IPS-18c (cell line): Measurements from ENCODE around the gene DLGAP1.

ENCODE experiments used
- H3K4me3 ChIP-seq: 2 replicates; pipeline ENCODE4 v1.7.0; 2013; ENCODE audit warnings: low read depth, mild to moderate bottlenecking, low read length, moderate library complexity; ENCODE audit not compliant: insufficient read depth
- H3K9me3 ChIP-seq: one replicate; pipeline ENCODE4 v1.6.1; 2013; ENCODE audit warnings: mild to moderate bottlenecking, low read length, moderate library complexity; ENCODE audit not compliant: control insufficient read depth, insufficient read depth

DLGAP1 gene

GRCh38 chr18:3870914-3871313 is 584.2 kb downstream of the DLGAP1 start:
- Histone ChIP-seq H3K9me3 (no peaks in the 10 kb centered on the region), H3K4me3 (no peak overlapping the region)

- H3K4me3 ChIP-seq = no peak overlapping the region
- no peaks in the 10 kb centered on the region for H3K9me3 ChIP-seq
Measured at GRCh38 chr18:3869848-3870247, 585.3 kb downstream of the DLGAP1 start.

GRCh38 chr18:3867864-3868311 is 587.2 kb downstream of the DLGAP1 start:
- H3K9me3 ChIP-seq = no peaks in the 10 kb centered on the region

GRCh38 chr18:3867236-3867635 is 587.9 kb downstream of the DLGAP1 start:
- Histone ChIP-seq H3K4me3 (no peak overlapping the region), H3K9me3 (no peaks in the 10 kb centered on the region)

More at GRCh38 chr18:3867864-3868311, 587.2 kb downstream of the DLGAP1 start:
- no peak overlapping the region for H3K4me3 ChIP-seq

- peaks cover 3% of the 10 kb centered on the region for H3K9me3 ChIP-seq
Measured at GRCh38 chr18:3864669-3865298, 590.3 kb downstream of the DLGAP1 start.

GRCh38 chr18:3863593-3863992 is 591.5 kb downstream of the DLGAP1 start:
- Histone ChIP-seq H3K4me3 (no peak overlapping the region), H3K9me3 (peaks cover 3% of the 10 kb centered on the region)

More at GRCh38 chr18:3864669-3865298, 590.3 kb downstream of the DLGAP1 start:
- H3K4me3 ChIP-seq = no peak overlapping the region

GRCh38 chr18:3863006-3863405 is 592.1 kb downstream of the DLGAP1 start:
- H3K9me3 ChIP-seq = peaks cover 3% of the 10 kb centered on the region
- no peak overlapping the region for H3K4me3 ChIP-seq

GRCh38 chr18:3861495-3861894 is 593.6 kb downstream of the DLGAP1 start:
- peaks cover 3% of the 10 kb centered on the region for H3K9me3 ChIP-seq
- no peak overlapping the region for H3K4me3 ChIP-seq

- H3K9me3 ChIP-seq = peaks cover 3% of the 10 kb centered on the region
- H3K4me3 ChIP-seq = no peak overlapping the region
Measured at GRCh38 chr18:3857544-3857943, 597.6 kb downstream of the DLGAP1 start.

GRCh38 chr18:3855966-3856365 is 599.1 kb downstream of the DLGAP1 start:
- no peaks in the 10 kb centered on the region for H3K9me3 ChIP-seq
- H3K4me3 ChIP-seq = no peak overlapping the region

- H3K9me3 ChIP-seq = no peaks in the 10 kb centered on the region
- no peak overlapping the region for H3K4me3 ChIP-seq
Measured at GRCh38 chr18:3852321-3852720, 602.8 kb downstream of the DLGAP1 start.

- Histone ChIP-seq H3K9me3 (no peaks in the 10 kb centered on the region), H3K4me3 (no peak overlapping the region)
Measured at GRCh38 chr18:3851159-3851558, 603.9 kb downstream of the DLGAP1 start.

GRCh38 chr18:3848316-3848715 is 606.8 kb downstream of the DLGAP1 start:
- Histone ChIP-seq H3K9me3 (no peaks in the 10 kb centered on the region), H3K4me3 (no peak overlapping the region)

GRCh38 chr18:3845161-3845560 is 609.9 kb downstream of the DLGAP1 start:
- no peaks in the 10 kb centered on the region for H3K9me3 ChIP-seq
- H3K4me3 ChIP-seq = no peak overlapping the region

- Histone ChIP-seq H3K9me3 (no peaks in the 10 kb centered on the region), H3K4me3 (no peak overlapping the region)
Measured at GRCh38 chr18:3842844-3843243, 612.3 kb downstream of the DLGAP1 start.

GRCh38 chr18:3840766-3841165 is 614.3 kb downstream of the DLGAP1 start:
- Histone ChIP-seq H3K9me3 (no peaks in the 10 kb centered on the region), H3K4me3 (no peak overlapping the region)

GRCh38 chr18:3839581-3839981 is 615.5 kb downstream of the DLGAP1 start:
- Histone ChIP-seq H3K4me3 (no peak overlapping the region), H3K9me3 (no peaks in the 10 kb centered on the region)

GRCh38 chr18:3836483-3837335 is 618.4 kb downstream of the DLGAP1 start:
- Histone ChIP-seq H3K4me3 (no peak overlapping the region), H3K9me3 (no peaks in the 10 kb centered on the region)
